HFF-Myc (cell line): ENCODE results near the gene FOXS1.

ENCODE experiments used
- DNase-seq: peaks from one replicate; pipeline ENCODE4 v3.0.0-alpha.2; 2011; ENCODE audit warnings: low read depth; ENCODE audit errors: extremely low read depth
- H3K4me3 ChIP-seq: replicated peaks from 2 replicates; pipeline ENCODE4 v1.5.1; 2011; ENCODE audit warnings: low read depth, mild to moderate bottlenecking, control low read depth, low read length
- TF ChIP-seq, protein P1 (sequence below): IDR thresholded peaks from 2 replicates; pipeline ENCODE4 v1.5.1; 2012; ENCODE audit warnings: mild to moderate bottlenecking, low read depth, low read length, control low read depth; ENCODE audit errors: missing control alignments

FOXS1 gene

DNA sequence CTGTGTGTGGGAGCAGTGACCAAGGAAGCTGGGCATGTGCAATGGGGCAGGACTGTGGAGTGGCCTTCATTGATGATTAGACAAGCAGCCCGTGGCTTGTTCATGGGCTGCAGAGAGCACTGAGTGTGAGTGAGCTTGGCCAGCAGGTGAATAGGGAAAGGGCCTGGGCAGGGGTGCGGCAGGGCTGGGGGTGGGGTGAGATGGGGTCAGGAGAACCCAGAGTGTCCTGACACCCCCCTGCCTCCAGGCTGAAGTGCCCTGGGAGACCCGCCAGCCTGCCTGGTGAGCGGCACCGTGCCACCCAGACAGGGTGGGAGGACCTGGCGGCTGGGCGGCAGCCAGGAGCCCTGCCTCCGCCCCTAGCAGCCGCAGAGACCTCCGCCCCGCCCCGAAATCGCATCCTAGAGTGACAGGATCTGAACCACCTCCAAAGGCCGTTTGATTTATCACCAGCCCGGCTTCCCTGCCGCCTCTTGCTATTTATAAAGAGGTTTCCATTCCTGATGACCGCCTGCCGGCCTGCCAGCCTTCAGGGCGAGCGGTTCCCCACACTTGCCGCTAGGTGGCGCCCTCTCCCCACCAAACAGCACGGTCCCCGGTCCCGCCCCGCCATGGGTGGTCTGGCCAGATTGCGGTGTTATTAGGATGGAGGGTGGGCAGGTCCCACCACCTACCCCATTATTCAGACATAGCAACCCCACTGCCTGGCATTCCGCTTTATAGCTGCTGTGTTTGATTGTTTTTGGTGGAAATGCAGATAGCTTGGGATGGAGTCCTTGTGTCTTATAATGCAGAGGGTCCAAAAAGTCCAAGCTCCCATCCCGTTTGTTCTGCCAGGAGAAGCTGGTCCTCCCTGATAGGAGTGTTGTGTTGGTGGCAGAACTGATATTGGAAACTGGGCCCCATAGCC, 22.7 kb downstream of the FOXS1 start:
- TF ChIP-seq, protein P1, sequence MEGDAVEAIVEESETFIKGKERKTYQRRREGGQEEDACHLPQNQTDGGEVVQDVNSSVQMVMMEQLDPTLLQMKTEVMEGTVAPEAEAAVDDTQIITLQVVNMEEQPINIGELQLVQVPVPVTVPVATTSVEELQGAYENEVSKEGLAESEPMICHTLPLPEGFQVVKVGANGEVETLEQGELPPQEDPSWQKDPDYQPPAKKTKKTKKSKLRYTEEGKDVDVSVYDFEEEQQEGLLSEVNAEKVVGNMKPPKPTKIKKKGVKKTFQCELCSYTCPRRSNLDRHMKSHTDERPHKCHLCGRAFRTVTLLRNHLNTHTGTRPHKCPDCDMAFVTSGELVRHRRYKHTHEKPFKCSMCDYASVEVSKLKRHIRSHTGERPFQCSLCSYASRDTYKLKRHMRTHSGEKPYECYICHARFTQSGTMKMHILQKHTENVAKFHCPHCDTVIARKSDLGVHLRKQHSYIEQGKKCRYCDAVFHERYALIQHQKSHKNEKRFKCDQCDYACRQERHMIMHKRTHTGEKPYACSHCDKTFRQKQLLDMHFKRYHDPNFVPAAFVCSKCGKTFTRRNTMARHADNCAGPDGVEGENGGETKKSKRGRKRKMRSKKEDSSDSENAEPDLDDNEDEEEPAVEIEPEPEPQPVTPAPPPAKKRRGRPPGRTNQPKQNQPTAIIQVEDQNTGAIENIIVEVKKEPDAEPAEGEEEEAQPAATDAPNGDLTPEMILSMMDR: peak; percentile 97
- no peak for DNase-seq
- H3K4me3 ChIP-seq: no peak overlapping the region

DNA sequence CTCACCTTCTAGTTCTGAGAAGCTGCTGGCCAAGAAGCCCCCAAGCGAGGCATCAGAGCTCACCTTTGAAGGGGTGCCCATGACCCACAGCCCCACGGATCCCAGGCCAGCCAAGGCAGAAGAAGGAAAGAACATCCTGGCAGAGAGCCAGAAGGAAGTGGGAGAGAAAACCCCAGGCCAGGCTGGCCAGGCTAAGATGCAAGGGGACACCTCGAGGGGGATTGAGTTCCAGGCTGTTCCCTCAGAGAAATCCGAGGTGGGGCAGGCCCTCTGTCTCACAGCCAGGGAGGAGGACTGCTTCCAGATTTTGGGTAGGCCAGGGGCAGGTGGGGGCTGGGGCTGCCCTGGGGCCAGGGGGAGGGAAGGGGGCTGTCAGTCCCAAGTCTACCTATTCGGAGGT, 24.0 kb downstream of the FOXS1 start:
- H3K4me3 ChIP-seq: no peak overlapping the region
- TF ChIP-seq, protein P1: no peak
- no peak for DNase-seq

DNA sequence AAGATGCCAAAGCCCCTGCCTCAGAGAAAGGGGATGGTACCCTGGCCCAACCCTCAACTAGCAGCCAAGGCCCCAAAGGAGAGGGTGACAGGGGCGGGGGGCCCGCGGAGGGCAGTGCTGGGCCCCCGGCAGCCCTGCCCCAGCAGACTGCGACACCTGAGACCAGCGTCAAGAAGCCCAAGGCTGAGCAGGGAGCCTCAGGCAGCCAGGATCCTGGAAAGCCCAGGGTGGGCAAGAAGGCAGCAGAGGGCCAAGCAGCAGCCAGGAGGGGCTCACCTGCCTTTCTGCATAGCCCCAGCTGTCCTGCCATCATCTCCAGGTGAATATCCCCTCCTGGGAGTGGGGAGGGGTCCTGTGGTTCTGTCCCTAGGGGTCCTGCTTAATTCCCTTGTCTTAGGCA, 25.2 kb downstream of the FOXS1 start:
- H3K4me3 ChIP-seq: no peak overlapping the region
- TF ChIP-seq, protein P1: no peak
- no peak for DNase-seq

DNA sequence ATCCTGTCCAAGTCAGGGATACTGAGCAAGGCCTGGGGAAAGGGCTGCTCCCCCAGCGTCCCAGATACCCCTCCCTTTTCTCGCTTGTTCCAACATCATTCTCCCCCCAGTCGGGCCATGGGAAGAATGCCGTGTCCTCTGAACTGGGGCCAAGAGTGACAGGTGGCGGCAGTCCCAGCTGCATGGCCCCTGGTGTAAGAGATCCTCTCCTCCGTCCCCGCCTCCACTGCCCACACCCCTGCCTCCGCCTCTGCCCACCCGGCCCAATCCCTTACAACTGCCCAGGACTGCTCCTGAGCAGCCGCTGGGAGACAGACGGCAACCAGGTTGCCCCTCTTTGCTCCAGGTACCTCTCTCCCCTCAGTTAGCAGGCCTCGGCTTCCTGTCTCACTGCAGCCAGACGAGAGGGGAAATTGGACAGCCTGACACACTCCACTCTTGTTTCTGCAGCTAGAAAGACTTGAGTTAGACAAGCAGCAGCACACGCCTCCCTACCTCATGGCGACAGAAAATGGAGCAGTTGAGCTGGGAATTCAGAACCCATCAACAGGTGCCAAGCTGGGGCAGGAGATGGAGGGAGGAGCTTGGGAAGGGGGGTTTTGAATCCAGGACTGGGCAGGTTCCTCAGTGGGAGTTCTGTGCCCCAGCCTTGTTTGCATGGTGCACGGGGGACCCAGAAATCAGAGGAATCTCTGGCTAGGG, 26.2 kb downstream of the FOXS1 start, which contains the start of gene MYLK2:
MYLK2 (plus strand) TSS at position 274 of the 702 bp plus-strand sequence; CDS start at position 499, 225 bp downstream.
- DNase-seq: no peak
- TF ChIP-seq, protein P1: no peak
- H3K4me3 ChIP-seq: no peak within 1 kb of the TSS

DNA sequence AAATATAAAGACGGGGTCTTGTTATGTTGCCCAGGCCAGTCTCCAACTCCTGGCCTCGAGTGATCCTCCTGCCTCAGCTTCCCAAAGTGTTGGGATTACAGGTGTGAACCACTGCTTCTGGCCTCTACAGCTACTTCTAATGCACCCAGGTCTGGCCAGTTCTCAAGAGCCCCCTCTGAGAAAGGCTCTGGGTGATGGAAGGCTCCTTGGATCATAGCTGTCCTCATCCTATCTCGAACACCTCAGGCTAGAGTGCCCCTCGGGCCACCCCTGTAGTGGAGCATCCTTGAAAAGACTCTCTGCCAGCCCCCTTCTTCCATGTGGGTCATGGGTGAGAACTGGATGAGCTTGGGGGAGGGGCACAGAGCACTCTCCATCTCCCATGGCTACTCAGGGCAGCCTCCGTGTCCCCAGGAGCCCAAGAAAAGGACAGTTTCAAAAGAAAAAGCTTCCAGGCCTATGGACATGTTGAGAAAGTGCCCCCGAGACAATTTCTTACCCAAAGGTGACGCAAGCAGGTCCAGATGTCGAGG, 27.0 kb downstream of the FOXS1 start:
- TF ChIP-seq, protein P1: no peak
- H3K4me3 ChIP-seq: no peak overlapping the region
- no peak for DNase-seq

DNA sequence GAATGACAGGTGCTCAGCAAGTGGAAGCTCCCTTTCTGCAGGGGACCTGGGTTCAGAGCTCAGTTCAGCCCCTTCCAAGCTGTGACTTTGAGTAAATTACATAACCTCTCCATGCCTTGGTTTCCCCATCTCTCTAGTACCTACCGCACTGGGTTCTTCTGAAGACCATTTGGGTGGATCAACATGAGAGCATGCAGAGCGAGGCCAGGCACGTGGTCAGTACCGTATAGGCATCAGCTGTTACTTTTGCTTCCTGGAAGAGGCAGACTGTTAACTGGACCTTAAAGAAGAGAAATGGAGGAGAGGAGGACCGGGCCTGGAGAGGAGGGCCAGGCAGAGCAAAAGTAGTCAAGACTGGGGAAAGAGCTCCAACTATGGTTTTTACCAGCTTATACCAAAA, 27.9 kb downstream of the FOXS1 start:
- no peak overlapping the region for H3K4me3 ChIP-seq
- DNase-seq: no peak
- TF ChIP-seq, protein P1: no peak
